HEK293 (cell line): ENCODE measurements around the gene STARD6.
A peak's percentile ranks its signal among the peaks of the same experiment; 100 is the strongest.

Experiments used
- CTCF ChIA-PET: fragments of 350-600 bp; formaldehyde crosslinking; extraction: SDS; loops from one replicate; lab custom pipeline; 2021; ENCODE audit warnings: antibody characterized with exemption; lab: Yijun Ruan, JAX
- POLR2A ChIA-PET: fragments of 300-600 bp; formaldehyde crosslinking; extraction: SDS; loops from one replicate; lab custom pipeline; 2020; ENCODE audit warnings: antibody characterized with exemption, inconsistent platforms; lab: Yijun Ruan, JAX
- H3K27ac ChIP-seq: fragments of 200-500 bp; sonication (Bioruptor generic); 2 replicates; pipeline ENCODE4 v1.5.1; 2014; ENCODE audit warnings: low read depth, low read length, control low read depth, inconsistent platforms; ENCODE audit errors: extremely low read depth
- H3K36me3 ChIP-seq, 2 experiments: fragments of 200-500 bp in 1 of 2; sonication (Bioruptor generic) in 1 of 2; 1 replicate in 1 of 2; 2 replicates in 1 of 2; pipeline ENCODE4 v1.5.1; 2014 to 2017; ENCODE audit warnings: inconsistent platforms in 2 of 2, low read length in 2 of 2; ENCODE audit not compliant: control insufficient read depth in 2 of 2, insufficient read depth in 1 of 2
- H3K4me1 ChIP-seq: fragments of 200-500 bp; sonication (Bioruptor generic); 2 replicates; pipeline ENCODE4 v1.5.1; 2014; ENCODE audit warnings: mild to moderate bottlenecking, low read length, inconsistent platforms; ENCODE audit not compliant: control insufficient read depth, insufficient read depth
- H3K4me3 ChIP-seq: 2 replicates; pipeline ENCODE4 v1.5.1; 2011; ENCODE audit warnings: low read depth, mild to moderate bottlenecking, control low read depth, low read length, moderate library complexity
- H3K9me3 ChIP-seq: fragments of 200-500 bp; sonication (Bioruptor generic); 2 replicates; pipeline ENCODE4 v1.5.1; 2014; ENCODE audit warnings: low read depth, low read length, inconsistent platforms; ENCODE audit not compliant: control insufficient read depth, insufficient read depth
- HOXA7 ChIP-seq: sonication (generic); formaldehyde crosslinking; IDR thresholded peaks from 2 replicates; pipeline ENCODE4 v1.8.1; 2022; ENCODE audit warnings: missing genetic modification reagents, borderline replicate concordance
- KLF9 ChIP-seq: fragments of 450-650 bp; formaldehyde crosslinking; IDR thresholded peaks from 2 replicates; pipeline ENCODE4 v1.5.1; 2016; ENCODE audit warnings: missing biosample characterization, missing genetic modification characterization, low read depth
- MZF1 ChIP-seq: fragments of 450-650 bp; formaldehyde crosslinking; IDR thresholded peaks from 2 replicates; pipeline ENCODE4 v1.5.1; 2017; ENCODE audit warnings: missing biosample characterization, missing genetic modification characterization, borderline replicate concordance
- OSR2 ChIP-seq: fragments of 450-650 bp; formaldehyde crosslinking; IDR thresholded peaks from 2 replicates; pipeline ENCODE4 v1.5.1; 2016; ENCODE audit warnings: missing biosample characterization, missing genetic modification characterization
- ZBTB11 ChIP-seq: fragments of 450-650 bp; formaldehyde crosslinking; conservative IDR thresholded peaks from 2 replicates; pipeline ENCODE4 v1.5.1; 2016; ENCODE audit warnings: low read depth, missing biosample characterization, missing genetic modification characterization
- ZBTB20 ChIP-seq: fragments of 450-650 bp; formaldehyde crosslinking; IDR thresholded peaks from 2 replicates; pipeline ENCODE4 v1.5.1; 2016; ENCODE audit warnings: missing biosample characterization, missing genetic modification characterization
- ZBTB21 ChIP-seq: fragments of 450-650 bp; formaldehyde crosslinking; IDR thresholded peaks from 2 replicates; pipeline ENCODE4 v1.5.1; 2017; ENCODE audit warnings: missing biosample characterization, missing genetic modification characterization
- ZBTB48 ChIP-seq: fragments of 450-650 bp; formaldehyde crosslinking; IDR thresholded peaks from 2 replicates; pipeline ENCODE4 v1.5.1; 2016; ENCODE audit warnings: missing biosample characterization, missing genetic modification characterization
- ZFHX2 ChIP-seq: fragments of 450-650 bp; formaldehyde crosslinking; conservative IDR thresholded peaks from 2 replicates; pipeline ENCODE4 v1.5.1; 2016; ENCODE audit warnings: missing biosample characterization, missing genetic modification characterization
- ZNF112 ChIP-seq: fragments of 450-650 bp; formaldehyde crosslinking; IDR thresholded peaks from 2 replicates; pipeline ENCODE4 v1.5.0; 2017; ENCODE audit warnings: missing biosample characterization, missing genetic modification characterization
- ZNF223 ChIP-seq: fragments of 450-650 bp; formaldehyde crosslinking; IDR thresholded peaks from 2 replicates; pipeline ENCODE4 v1.5.1; 2016; ENCODE audit warnings: missing biosample characterization, missing genetic modification characterization
- ZNF274 ChIP-seq, 2 experiments: fragments of 200-500 bp in 1 of 2; fragments of 450-650 bp in 1 of 2; sonication (Bioruptor generic) in 1 of 2; formaldehyde crosslinking in 1 of 2; IDR thresholded peaks; 2 replicates each; pipeline versions ENCODE4 v1.5.1 to v1.6.1; 2014 to 2016; ENCODE audit warnings: borderline replicate concordance in 1 of 2, inconsistent platforms in 1 of 2, low read length in 1 of 2, missing biosample characterization in 1 of 2, missing genetic modification characterization in 1 of 2
- ZNF302 ChIP-seq: fragments of 450-650 bp; formaldehyde crosslinking; IDR thresholded peaks from 2 replicates; pipeline ENCODE4 v1.5.1; 2016; ENCODE audit warnings: missing biosample characterization, missing genetic modification characterization, low read depth
- ZNF335 ChIP-seq: fragments of 450-650 bp; formaldehyde crosslinking; conservative IDR thresholded peaks from 2 replicates; pipeline ENCODE4 v1.5.1; 2016; ENCODE audit warnings: missing biosample characterization, missing genetic modification characterization
- ZNF544 ChIP-seq: fragments of 450-650 bp; formaldehyde crosslinking; IDR thresholded peaks from 2 replicates; pipeline ENCODE4 v1.5.0; 2017; ENCODE audit warnings: missing biosample characterization, missing genetic modification characterization
- ZNF558 ChIP-seq: fragments of 450-650 bp; formaldehyde crosslinking; IDR thresholded peaks from 2 replicates; pipeline ENCODE4 v1.5.1; 2016; ENCODE audit warnings: missing biosample characterization, missing genetic modification characterization
- ZNF596 ChIP-seq: fragments of 450-650 bp; IDR thresholded peaks from 2 replicates; pipeline ENCODE4 v1.5.0; 2018; ENCODE audit warnings: missing biosample characterization, mild to moderate bottlenecking, missing genetic modification characterization, moderate library complexity
- ZNF600 ChIP-seq: fragments of 450-650 bp; formaldehyde crosslinking; IDR thresholded peaks from 2 replicates; pipeline ENCODE4 v1.5.1; 2016; ENCODE audit warnings: missing biosample characterization, missing genetic modification characterization
- ZSCAN30 ChIP-seq: fragments of 450-650 bp; IDR thresholded peaks from 2 replicates; pipeline ENCODE4 v1.5.1; 2018; ENCODE audit warnings: missing biosample characterization, mild to moderate bottlenecking, missing genetic modification characterization, moderate library complexity

Gene STARD6

DNA sequence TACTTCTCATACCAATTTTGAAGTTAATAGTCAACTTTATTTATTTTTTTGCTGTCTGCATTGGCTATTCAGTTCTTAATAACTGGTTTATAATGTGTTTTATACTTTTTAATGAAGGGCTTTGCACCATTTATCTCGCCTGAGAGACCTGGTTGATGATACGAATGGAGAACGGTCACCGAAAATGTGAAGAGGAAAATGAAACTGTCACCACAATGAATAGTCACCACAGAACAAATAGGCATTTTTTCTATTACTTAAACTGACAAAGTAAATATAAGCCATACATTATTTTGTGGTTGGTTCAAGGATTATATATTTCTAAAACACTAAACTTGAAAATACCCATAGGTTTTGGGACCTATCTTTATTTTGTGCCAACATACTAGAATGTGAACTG lies 20.4 kb upstream of the STARD6 start:
- TF ChIP-seq OSR2 (tag by site-specific recombination) (no peak), MZF1 (tag by site-specific recombination) (no peak), KLF9 (no peak), ZNF302 (tag by site-specific recombination) (no peak), ZBTB20 (tag by site-specific recombination) (no peak), ZNF112 (tag by site-specific recombination) (no peak)
- TF ChIP-seq, all 188 proteins: peak for 0
- ChIA-PET CTCF (interaction anchor here (1.0 kb wide), 1 partner anchor 15 kb away, joined by 5 read pairs; no protein-coding TSS in a partner anchor), POLR2A (no interaction called here)
- Histone ChIP-seq H3K36me3 (peaks cover 9 to 27% of the 10 kb centered on the region in 2 experiments), H3K4me3 (no peak overlapping the region), H3K27ac (no peak overlapping the region), H3K4me1 (no peaks in the 10 kb centered on the region), H3K9me3 (no peaks in the 10 kb centered on the region)

DNA sequence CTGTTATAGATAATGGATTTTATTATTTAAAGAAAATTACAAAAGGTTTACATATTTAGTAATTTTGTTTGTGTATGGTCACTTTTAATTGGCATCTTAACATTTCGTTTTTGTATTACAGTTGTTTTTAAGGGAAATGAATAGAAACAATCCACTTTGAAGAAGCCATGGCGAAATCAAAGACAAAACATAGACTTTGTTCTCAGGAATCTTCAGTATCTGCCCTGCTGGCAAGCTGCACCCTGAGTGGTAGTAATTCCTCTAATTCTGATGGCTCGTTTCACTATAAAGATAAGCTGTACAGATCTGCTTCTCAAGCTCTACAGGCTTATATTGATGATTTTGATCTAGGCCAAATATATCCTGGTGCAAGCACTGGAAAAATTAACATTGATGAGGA lies 2.7 kb upstream of the STARD6 start:
- peaks cover 3% of the 10 kb centered on the region; the same call in 1 of the 2 replicates for H3K4me1 ChIP-seq
- POLR2A ChIA-PET, result no interaction called here
- H3K4me3 ChIP-seq, result no peak overlapping the region
- no peaks in the 10 kb centered on the region for H3K9me3 ChIP-seq
- TF ChIP-seq ZNF596 (tag by site-specific recombination), result no peak
- TF ChIP-seq HOXA7 (CRISPR knock-in tag), result no peak
- TF ChIP-seq ZNF274 (IDR thresholded peaks at IDR 0.05; ENCODE audit: low read length), result no peak
- TF ChIP-seq ZNF274 (tag by site-specific recombination; IDR thresholded peaks at IDR 0.05; ENCODE audit: borderline replicate concordance), result no peak
- TF ChIP-seq ZFHX2 (tag by site-specific recombination), result no peak
- no peak for TF ChIP-seq ZNF558 (tag by site-specific recombination)
- TF ChIP-seq ZNF223, result no peak
- no peak for TF ChIP-seq ZBTB48
- no peak for TF ChIP-seq ZNF544 (tag by site-specific recombination)
- H3K36me3 ChIP-seq, result peaks cover 8 to 9% of the 10 kb centered on the region in 2 experiments; a peak in 2 of 3 replicates
- CTCF ChIA-PET, result no interaction called here
- H3K27ac ChIP-seq, result no peak overlapping the region

DNA sequence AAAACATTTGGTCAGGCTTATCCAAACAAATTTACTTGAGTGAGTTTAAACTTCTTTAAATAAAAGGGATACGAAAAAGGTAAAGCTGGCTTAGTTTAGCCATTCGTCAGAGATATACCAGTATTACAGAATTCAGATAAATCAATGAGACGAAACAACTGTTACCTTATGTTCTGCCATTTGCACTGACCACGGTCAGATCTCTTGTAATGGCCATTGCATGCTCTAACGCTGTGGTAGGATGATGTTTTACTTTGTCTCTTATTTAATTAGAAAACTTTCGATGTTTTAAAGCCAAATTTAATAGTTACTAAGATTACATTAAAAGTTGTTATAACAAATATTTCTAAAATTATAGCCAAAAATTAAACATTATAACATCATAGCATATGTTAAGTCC lies 1.6 kb upstream of the STARD6 start:
- ChIA-PET CTCF (interaction anchor here (1.3 to 1.7 kb wide), 3 partner anchors 8 to 43 kb away, joined by 3 to 4 read pairs (median 4); no protein-coding TSS in a partner anchor), POLR2A (no interaction called here)
- TF ChIP-seq ZNF302 (tag by site-specific recombination) (no peak), ZNF600 (tag by site-specific recombination) (0 out of 2 replicates have a peak, but pooled peaks have one; percentile 29)

GRCh38 chr18:54358495-54359040 lies 910 bp upstream of the STARD6 start:
- Histone ChIP-seq H3K27ac (peak overlapping the region; percentile 85; the same call in 1 of the 2 replicates), H3K9me3 (no peaks in the 10 kb centered on the region), H3K4me3 (peak overlapping the region; percentile 65), H3K36me3 (peaks cover 8 to 9% of the 10 kb centered on the region in 2 experiments; a peak in 2 of 3 replicates), H3K4me1 (peaks cover 3% of the 10 kb centered on the region; the same call in 1 of the 2 replicates)
- no peak; the same call in 1 of the 2 replicates for TF ChIP-seq ZSCAN30
- TF ChIP-seq ZBTB21, result no peak
- peak; percentile 5; the same call in 1 of the 2 replicates for TF ChIP-seq ZNF335 (tag by site-specific recombination)
- peak; percentile 65 for TF ChIP-seq ZBTB20 (tag by site-specific recombination)
- peak; percentile 7; the same call in 1 of the 2 replicates for TF ChIP-seq ZBTB11
- CTCF ChIA-PET, result interaction anchor here (0.8 to 1.7 kb wide), 4 partner anchors 9 to 112 kb away, joined by 3 to 4 read pairs (median 4); no protein-coding TSS in a partner anchor
- POLR2A ChIA-PET, result interaction anchor here (1.0 to 2.1 kb wide), 4 partner anchors 79 to 136 kb away, joined by 4 to 24 read pairs (median 6); partner anchors contain the start of gene POLI

More for the DNA sequence above, 1.6 kb upstream of the STARD6 start:
- no peaks in the 10 kb centered on the region for H3K9me3 ChIP-seq
- H3K4me3 ChIP-seq, result peak overlapping the region; percentile 65
- peaks cover 3% of the 10 kb centered on the region; the same call in 1 of the 2 replicates for H3K4me1 ChIP-seq
- no peak overlapping the region for H3K27ac ChIP-seq
- H3K36me3 ChIP-seq, result peaks cover 8 to 9% of the 10 kb centered on the region in 2 experiments; a peak in 2 of 3 replicates
